ENCODE data around the gene PFKFB3. TPM values are rescaled to one million over a fixed set of nuclear protein-coding genes. Genes with fewer than 3 reads are reported as not detected.

Gene PFKFB3
- total RNA-seq, 1 experiment from 2014 or later = 36.8 TPM

GRCh38 chr10:6180480-6181110 lies 22.1 kb upstream of the PFKFB3 start:
- H4K91ac ChIP-seq (ENCODE audit: insufficient read length, low read depth, low read length) = no peak overlapping the region
- H3K56ac ChIP-seq (ENCODE audit: insufficient read length, low read depth, low read length) = no peak overlapping the region
- H3K27ac Mint-ChIP-seq = no peak overlapping the region
- no peak overlapping the region for H2AK5ac ChIP-seq (ENCODE audit: insufficient read length, low read length)
- TF ChIP-seq CTCF (conservative IDR thresholded peaks at IDR 0.05) = no peak
- H3K27me3 ChIP-seq (ENCODE audit: insufficient read depth, low read length) = no peaks in the 10 kb centered on the region
- H3K4me3 Mint-ChIP-seq = no peak overlapping the region; a peak in 1 of 5 replicates
- H4K8ac ChIP-seq (replicated peaks; ENCODE audit: insufficient read length, low read depth, low read length) = no peak overlapping the region
- no peak overlapping the region for H3K9ac ChIP-seq (ENCODE audit: extremely low read depth, insufficient read length, low read length)
- no peak overlapping the region for H3K14ac ChIP-seq (ENCODE audit: insufficient read depth, low read length)
- no peak overlapping the region for H2AFZ ChIP-seq (ENCODE audit: low read length)
- WGBS (ENCODE audit: extremely low coverage, insufficient read length, low lambda C conversion rate) = no CpG with 5 or more reads among the region's 4 CpGs
- H3T11ph ChIP-seq (ENCODE audit: low read length) = no peak overlapping the region
- no peak for DNase-seq
- H2BK120ac ChIP-seq (ENCODE audit: low read depth, low read length, poor library complexity, severe bottlenecking) = no peak overlapping the region
- H3K23ac ChIP-seq (ENCODE audit: insufficient read length, low read depth, low read length) = no peak overlapping the region
- no peak overlapping the region for H3K4me2 ChIP-seq (ENCODE audit: insufficient read depth, insufficient read length, low read length)
- H4K20me1 ChIP-seq (ENCODE audit: control insufficient read depth, insufficient read depth, insufficient read length) = no peaks in the 10 kb centered on the region
- no peaks in the 10 kb centered on the region for H3K79me1 ChIP-seq (ENCODE audit: insufficient read depth, low read depth, low read length, poor library complexity, severe bottlenecking)
- H3K36me3 Mint-ChIP-seq (ENCODE audit: insufficient read depth in 1 of 3, low read depth in 3 of 3) = peaks cover 0 to 4% (median 2%) of the 10 kb centered on the region in 3 experiments; a peak in 4 of 7 replicates
- no peak overlapping the region for H3K4ac ChIP-seq (ENCODE audit: low read depth, low read length)
- no peak overlapping the region for H2BK15ac ChIP-seq (ENCODE audit: low read depth, low read length)
- no peak overlapping the region for H3K18ac ChIP-seq (ENCODE audit: insufficient read length, low read depth, low read length)
- no peaks in the 10 kb centered on the region for H3K9me3 ChIP-seq (ENCODE audit: control insufficient read depth, low read depth, low read length)
- no peaks in the 10 kb centered on the region for H3K79me2 ChIP-seq (ENCODE audit: insufficient read depth, low read length)
- no peak overlapping the region for H3K27ac ChIP-seq (ENCODE audit: insufficient read length, low read depth, low read length)
- no peaks in the 10 kb centered on the region for H3K27me3 Mint-ChIP-seq (ENCODE audit: low read depth)
- H3K4me1 Mint-ChIP-seq = peaks cover 8 to 25% of the 10 kb centered on the region in 2 experiments
- no peak overlapping the region for H2BK5ac ChIP-seq (ENCODE audit: insufficient read length, low read length)
- no peak overlapping the region for H2BK20ac ChIP-seq (ENCODE audit: low read depth, low read length, poor library complexity, severe bottlenecking)
- no peak overlapping the region for H2BK12ac ChIP-seq (ENCODE audit: insufficient read length, low read depth, low read length)
- H4K5ac ChIP-seq (ENCODE audit: insufficient read length, low read depth, low read length) = no peak overlapping the region
- H3K23me2 ChIP-seq (ENCODE audit: insufficient read length, low read depth, low read length, poor library complexity, severe bottlenecking) = no peaks in the 10 kb centered on the region
- H3K4me1 ChIP-seq (ENCODE audit: insufficient read depth, low read length) = no peaks in the 10 kb centered on the region
- H3K9me3 Mint-ChIP-seq = no peaks in the 10 kb centered on the region

All from H9 (cell line).